HepG2 (cell line): ENCODE data around the gene TRIM66. TPM values are rescaled to one million over a fixed set of nuclear protein-coding genes. Genes with fewer than 3 reads are reported as not detected.

Experiments
- ATAC-seq: fragments of 200-7000 bp; cut with Tn5 transposase; 3 replicates; pipeline ENCODE4 v1.9.1; 2020; ENCODE audit warnings: mild to moderate bottlenecking, moderate library complexity
- BruUV-seq: library from RNA; stranded (reverse); fragments of 400-500 nt; replicated peaks from 2 replicates; lab custom pipeline; 2021; lab: Mats Ljungman, UMichigan
- CTCF ChIA-PET: fragments of 300-600 bp; formaldehyde crosslinking; extraction: SDS; loops from one replicate; lab custom pipeline; 2021; ENCODE audit warnings: low total read pairs, inconsistent platforms, low intra/inter-chr PET ratio; lab: Yijun Ruan, JAX
- POLR2A ChIA-PET: fragments of 350-600 bp; sonication (Branson Sonifier 250); formaldehyde crosslinking; loops from one replicate; lab custom pipeline; 2020; ENCODE audit warnings: antibody characterized with exemption, inconsistent platforms; lab: Yijun Ruan, JAX
- DNase-seq: peaks from one replicate; pipeline ENCODE4 v3.0.0-alpha.2; 2015; ENCODE audit warnings: low spot score
- FAIRE-seq: peaks from 3 replicates; lab custom pipeline; 2011; peaks lifted over from hg19 to GRCh38; lab: Jason Lieb, UNC
- H2AFZ ChIP-seq: one replicate; pipeline ENCODE4 v1.6.1; 2011; ENCODE audit warnings: low read length, inconsistent platforms
- H3K27ac ChIP-seq: fragments of 300-600 bp; 3 replicates; pipeline ENCODE4 v1.8.0; 2011; ENCODE audit warnings: mixed run types, mild to moderate bottlenecking, mixed read lengths, low read length, inconsistent platforms; ENCODE audit not compliant: insufficient read depth; ENCODE audit errors: extremely low read length
- H3K27me3 ChIP-seq, 2 experiments: fragments of 200-600 bp in 1 of 2; 2 replicates in 1 of 2; 3 replicates in 1 of 2; pipeline versions ENCODE4 v1.6.0 to v1.8.0; 2011; ENCODE audit warnings: low read length in 2 of 2, mild to moderate bottlenecking in 2 of 2, moderate library complexity in 2 of 2, inconsistent platforms in 1 of 2; ENCODE audit not compliant: insufficient read depth in 2 of 2, control insufficient read depth in 1 of 2
- H3K36me3 ChIP-seq, 2 experiments: fragments of 200-600 bp in 1 of 2; replicated peaks in 1 of 2; 2 replicates in 1 of 2; 3 replicates in 1 of 2; pipeline versions ENCODE4 v1.5.1 to v1.8.0; 2011; ENCODE audit warnings: low read length in 2 of 2, inconsistent platforms in 1 of 2; ENCODE audit not compliant: insufficient read depth in 2 of 2, control insufficient read depth in 1 of 2
- H3K4me1 ChIP-seq: 2 replicates; pipeline ENCODE4 v1.5.1; 2012; ENCODE audit warnings: low read length, inconsistent platforms; ENCODE audit not compliant: insufficient read depth
- H3K4me2 ChIP-seq: 2 replicates; pipeline ENCODE4 v1.6.0; 2011; ENCODE audit warnings: low read depth, low read length, inconsistent platforms
- H3K4me3 ChIP-seq, 3 experiments: fragments of 200-600 bp in 1 of 3; sonication (generic), shearing (Covaris generic) in 1 of 3; replicated peaks in 1 of 3; 2 replicates each; pipeline ENCODE4 v1.5.1; 2011 to 2016; ENCODE audit warnings: low read length in 3 of 3, inconsistent platforms in 2 of 3, low read depth in 2 of 3, mild to moderate bottlenecking in 2 of 3, control low read depth in 1 of 3, mixed read lengths in 1 of 3; ENCODE audit not compliant: insufficient read depth in 1 of 3
- H3K79me2 ChIP-seq: one replicate; pipeline ENCODE4 v1.6.1; 2011; ENCODE audit warnings: low read length, inconsistent platforms; ENCODE audit not compliant: insufficient read depth
- H3K9ac ChIP-seq: 2 replicates; pipeline ENCODE4 v1.6.0; 2011; ENCODE audit warnings: mild to moderate bottlenecking, low read depth, low read length, inconsistent platforms; ENCODE audit not compliant: insufficient read depth
- H3K9me3 ChIP-seq: 2 replicates; pipeline ENCODE4 v1.5.1; 2012; ENCODE audit warnings: mild to moderate bottlenecking, low read length
- H4K20me1 ChIP-seq: 2 replicates; pipeline ENCODE4 v1.6.0; 2011; ENCODE audit warnings: inconsistent platforms, mild to moderate bottlenecking, low read length, moderate library complexity; ENCODE audit not compliant: insufficient read depth
- FOXK1 ChIP-seq: sonication (generic); formaldehyde crosslinking; IDR thresholded peaks from 2 replicates; pipeline ENCODE4 v1.4.0; 2020; ENCODE audit warnings: low read depth, missing genetic modification reagents, borderline replicate concordance
- HNRNPL ChIP-seq: fragments of 200-400 bp; formaldehyde crosslinking; IDR thresholded peaks from 2 replicates; pipeline ENCODE4 v1.6.1; 2017; ENCODE audit warnings: mild to moderate bottlenecking, low read depth, low read length
- HOMEZ ChIP-seq: IDR thresholded peaks from 2 replicates; pipeline ENCODE4 v1.6.1; 2016; ENCODE audit warnings: low read depth
- IRF1 ChIP-seq: sonication (generic); formaldehyde crosslinking; IDR thresholded peaks from 2 replicates; pipeline ENCODE4 v1.4.0; 2020; ENCODE audit warnings: low read depth, mild to moderate bottlenecking, missing genetic modification reagents
- JUND ChIP-seq: sonication (generic); formaldehyde crosslinking; IDR thresholded peaks from 2 replicates; pipeline ENCODE4 v1.8.0; 2022; ENCODE audit warnings: mild to moderate bottlenecking, missing genetic modification reagents
- MED1 ChIP-seq: sonication (generic); formaldehyde crosslinking; IDR thresholded peaks from 2 replicates; pipeline ENCODE4 v1.4.0; 2020; ENCODE audit warnings: missing genetic modification reagents
- POGZ ChIP-seq: sonication (generic); formaldehyde crosslinking; IDR thresholded peaks from 2 replicates; pipeline ENCODE4 v1.4.0; 2020; ENCODE audit warnings: mild to moderate bottlenecking, missing genetic modification reagents
- SNAPC2 ChIP-seq: sonication (generic); formaldehyde crosslinking; IDR thresholded peaks from 2 replicates; pipeline ENCODE4 v1.8.1; 2022; ENCODE audit warnings: mild to moderate bottlenecking, missing genetic modification reagents
- ZBTB25 ChIP-seq: IDR thresholded peaks from 2 replicates; pipeline ENCODE4 v1.6.1; 2018; ENCODE audit warnings: missing genetic modification reagents
- ZNF317 ChIP-seq: sonication (generic); formaldehyde crosslinking; IDR thresholded peaks from 2 replicates; pipeline ENCODE4 v1.5.0; 2020; ENCODE audit warnings: mild to moderate bottlenecking, missing genetic modification reagents
- ZNF367 ChIP-seq: sonication (generic); formaldehyde crosslinking; IDR thresholded peaks from 2 replicates; pipeline ENCODE4 v1.4.0; 2020; ENCODE audit warnings: missing genetic modification reagents, borderline replicate concordance
- ZNF44 ChIP-seq: sonication (generic); formaldehyde crosslinking; IDR thresholded peaks from 2 replicates; pipeline ENCODE4 v1.5.1; 2020; ENCODE audit warnings: mild to moderate bottlenecking, missing genetic modification reagents
- ZNF501 ChIP-seq: sonication (generic); formaldehyde crosslinking; IDR thresholded peaks from 2 replicates; pipeline ENCODE4 v1.5.1; 2020; ENCODE audit warnings: mild to moderate bottlenecking, moderate library complexity, missing genetic modification reagents
- WGBS: methylation state at CpG from one replicate; pipeline ENCODE4 v1.1.6; 2017; ENCODE audit warnings: low lambda C conversion rate; 5-methylcytosine and 5-hydroxymethylcytosine counted together
- in situ Hi-C: cut with HindIII; loops from 2 replicates; pipeline ENCODE4 v1.10.0; 2017; ENCODE audit warnings: low pct_unique_long_range_greater_than_20kb; ENCODE audit not compliant: extremely low pct_ligation_motif_present
- intact Hi-C: fragments of 100-400 bp; cut with micrococcal nuclease; formaldehyde crosslinking; loops from one replicate; pipeline ENCODE4 v1.10.0; 2022; ENCODE audit not compliant: unreplicated experiment
- polyA plus RNA-seq, 8 experiments: library from polyadenylated mRNA; depleted of rRNA in 3 of 8; stranded (reverse) in 7 of 8; unstranded in 1 of 8; fragments of >200 nt; fragmentation: Illumina TruSeq in 4 of 8; extraction: Trizol in 4 of 8; gene quantifications; 2 replicates each; pipeline versions ENCODE4 v1.2.1 to v1.2.3, GENCODE V29; 2011 to 2016; ENCODE audit warnings: low read depth in 4 of 8, missing spikeins in 1 of 8, mixed read lengths in 1 of 8; ENCODE audit not compliant: insufficient read depth in 1 of 8
- total RNA-seq, 5 experiments: library from RNA; depleted of rRNA; stranded (reverse); fragments of >200 nt; fragmentation: Illumina TruSeq; extraction: Trizol; gene quantifications; 2 replicates each; pipeline ENCODE4 v1.2.3, GENCODE V29; 2016; ENCODE audit warnings: low read depth in 1 of 5
- TF ChIP-seq, protein P1 (sequence below): sonication (generic); formaldehyde crosslinking; IDR thresholded peaks from 2 replicates; pipeline ENCODE4 v1.5.0; 2020; ENCODE audit warnings: missing genetic modification reagents, mild to moderate bottlenecking, borderline replicate concordance
- TF ChIP-seq, protein P2 (sequence below): sonication (generic); formaldehyde crosslinking; IDR thresholded peaks from 2 replicates; pipeline ENCODE4 v1.5.0; 2020; ENCODE audit warnings: missing genetic modification reagents
- TF ChIP-seq, protein P3 (sequence below): IDR thresholded peaks from 2 replicates; pipeline ENCODE4 v1.4.0; 2020; ENCODE audit warnings: mild to moderate bottlenecking, missing genetic modification reagents

The TRIM66 gene
- total and polyA plus RNA-seq, 2 of the 13 experiments (the other 11 are each of a cell fraction or from before 2014, with no cell fraction given): 4.9 to 6.1 TPM

DNA sequence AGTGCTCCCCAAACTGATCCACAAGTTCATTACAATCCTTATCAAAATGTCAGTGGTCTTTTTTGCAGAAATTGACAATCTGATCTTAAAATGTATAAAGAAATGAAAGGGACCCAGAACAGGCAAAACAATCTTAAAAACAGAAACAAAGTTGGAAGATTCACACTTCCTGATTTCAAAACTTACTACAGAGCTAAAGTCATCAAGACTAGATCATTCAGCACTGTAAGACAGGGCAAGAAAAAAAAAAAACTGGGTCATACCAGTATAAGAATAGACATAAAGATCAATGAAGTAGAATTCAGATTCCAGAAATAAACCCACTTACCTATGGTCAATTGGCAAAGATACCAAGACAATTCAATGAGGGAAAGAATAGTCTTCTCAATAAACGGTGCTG lies 84.0 kb downstream of the TRIM66 start:
- Histone ChIP-seq H3K4me2 (no peak overlapping the region), H4K20me1 (no peaks in the 10 kb centered on the region), H3K36me3 (no peaks in the 10 kb centered on the region), H3K27ac (no peak overlapping the region), H3K9me3 (no peaks in the 10 kb centered on the region), H3K4me3 (no peak overlapping the region), H2AFZ (no peak overlapping the region), H3K79me2 (no peaks in the 10 kb centered on the region), H3K4me1 (peaks cover 10% of the 10 kb centered on the region), H3K9ac (no peak overlapping the region), H3K27me3 (no peaks in the 10 kb centered on the region)
- no peak for FAIRE-seq
- BruUV-seq: no TSS peak
- ChIA-PET CTCF (no interaction called here), POLR2A (interaction anchor here (0.6 kb wide), 1 partner anchor 13 kb away, joined by 4 read pairs; no protein-coding TSS in a partner anchor)
- intact Hi-C loops: no loop called here
- in situ Hi-C loops: no loop called here
- ATAC-seq: no peak
- WGBS: 32% methylated on average over 1 of the region's 1 CpG
- no peak for DNase-seq
- TF ChIP-seq ZNF44 (CRISPR knock-in tag) (no peak), JUND (CRISPR knock-in tag) (no peak), HNRNPL (no peak), ZNF367 (CRISPR knock-in tag) (no peak), ZBTB25 (no peak), POGZ (CRISPR knock-in tag) (no peak), IRF1 (no peak), SNAPC2 (CRISPR knock-in tag) (no peak), FOXK1 (CRISPR knock-in tag) (no peak), MED1 (no peak), HOMEZ (no peak), ZNF317 (CRISPR knock-in tag) (no peak), ZNF501 (CRISPR knock-in tag) (no peak)
- TF ChIP-seq, protein P1, sequence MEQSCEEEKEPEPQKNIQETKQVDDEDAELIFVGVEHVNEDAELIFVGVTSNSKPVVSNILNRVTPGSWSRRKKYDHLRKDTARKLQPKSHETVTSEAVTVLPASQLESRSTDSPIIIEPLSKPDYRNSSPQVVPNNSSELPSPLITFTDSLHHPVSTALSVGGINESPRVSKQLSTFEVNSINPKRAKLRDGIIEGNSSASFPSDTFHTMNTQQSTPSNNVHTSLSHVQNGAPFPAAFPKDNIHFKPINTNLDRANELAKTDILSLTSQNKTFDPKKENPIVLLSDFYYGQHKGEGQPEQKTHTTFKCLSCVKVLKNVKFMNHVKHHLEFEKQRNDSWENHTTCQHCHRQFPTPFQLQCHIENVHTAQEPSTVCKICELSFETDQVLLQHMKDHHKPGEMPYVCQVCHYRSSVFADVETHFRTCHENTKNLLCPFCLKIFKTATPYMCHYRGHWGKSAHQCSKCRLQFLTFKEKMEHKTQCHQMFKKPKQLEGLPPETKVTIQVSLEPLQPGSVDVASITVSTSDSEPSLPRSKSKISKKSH (CRISPR knock-in tag): no peak
- TF ChIP-seq, protein P2, sequence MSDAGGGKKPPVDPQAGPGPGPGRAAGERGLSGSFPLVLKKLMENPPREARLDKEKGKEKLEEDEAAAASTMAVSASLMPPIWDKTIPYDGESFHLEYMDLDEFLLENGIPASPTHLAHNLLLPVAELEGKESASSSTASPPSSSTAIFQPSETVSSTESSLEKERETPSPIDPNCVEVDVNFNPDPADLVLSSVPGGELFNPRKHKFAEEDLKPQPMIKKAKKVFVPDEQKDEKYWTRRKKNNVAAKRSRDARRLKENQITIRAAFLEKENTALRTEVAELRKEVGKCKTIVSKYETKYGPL: no peak
- TF ChIP-seq, protein P3, sequence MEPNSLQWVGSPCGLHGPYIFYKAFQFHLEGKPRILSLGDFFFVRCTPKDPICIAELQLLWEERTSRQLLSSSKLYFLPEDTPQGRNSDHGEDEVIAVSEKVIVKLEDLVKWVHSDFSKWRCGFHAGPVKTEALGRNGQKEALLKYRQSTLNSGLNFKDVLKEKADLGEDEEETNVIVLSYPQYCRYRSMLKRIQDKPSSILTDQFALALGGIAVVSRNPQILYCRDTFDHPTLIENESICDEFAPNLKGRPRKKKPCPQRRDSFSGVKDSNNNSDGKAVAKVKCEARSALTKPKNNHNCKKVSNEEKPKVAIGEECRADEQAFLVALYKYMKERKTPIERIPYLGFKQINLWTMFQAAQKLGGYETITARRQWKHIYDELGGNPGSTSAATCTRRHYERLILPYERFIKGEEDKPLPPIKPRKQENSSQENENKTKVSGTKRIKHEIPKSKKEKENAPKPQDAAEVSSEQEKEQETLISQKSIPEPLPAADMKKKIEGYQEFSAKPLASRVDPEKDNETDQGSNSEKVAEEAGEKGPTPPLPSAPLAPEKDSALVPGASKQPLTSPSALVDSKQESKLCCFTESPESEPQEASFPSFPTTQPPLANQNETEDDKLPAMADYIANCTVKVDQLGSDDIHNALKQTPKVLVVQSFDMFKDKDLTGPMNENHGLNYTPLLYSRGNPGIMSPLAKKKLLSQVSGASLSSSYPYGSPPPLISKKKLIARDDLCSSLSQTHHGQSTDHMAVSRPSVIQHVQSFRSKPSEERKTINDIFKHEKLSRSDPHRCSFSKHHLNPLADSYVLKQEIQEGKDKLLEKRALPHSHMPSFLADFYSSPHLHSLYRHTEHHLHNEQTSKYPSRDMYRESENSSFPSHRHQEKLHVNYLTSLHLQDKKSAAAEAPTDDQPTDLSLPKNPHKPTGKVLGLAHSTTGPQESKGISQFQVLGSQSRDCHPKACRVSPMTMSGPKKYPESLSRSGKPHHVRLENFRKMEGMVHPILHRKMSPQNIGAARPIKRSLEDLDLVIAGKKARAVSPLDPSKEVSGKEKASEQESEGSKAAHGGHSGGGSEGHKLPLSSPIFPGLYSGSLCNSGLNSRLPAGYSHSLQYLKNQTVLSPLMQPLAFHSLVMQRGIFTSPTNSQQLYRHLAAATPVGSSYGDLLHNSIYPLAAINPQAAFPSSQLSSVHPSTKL: no peak
